NT2/D1 (cell line): ENCODE data around the gene PRM1.

Experiments
- DNase-seq: peaks from one replicate; pipeline ENCODE4 v3.0.0-alpha.2; 2011; ENCODE audit warnings: low read depth, low spot score
- H3K27me3 ChIP-seq: 2 replicates; pipeline ENCODE4 v1.6.0; 2011; ENCODE audit warnings: mild to moderate bottlenecking; ENCODE audit not compliant: insufficient read length, insufficient read depth
- H3K36me3 ChIP-seq: 2 replicates; pipeline ENCODE4 v1.6.1; 2011; ENCODE audit warnings: mild to moderate bottlenecking, low read length, mixed read lengths; ENCODE audit not compliant: insufficient read depth, insufficient read length
- H3K4me1 ChIP-seq: 2 replicates; pipeline ENCODE4 v1.5.1; 2011; ENCODE audit not compliant: insufficient read depth, insufficient read length
- H3K4me3 ChIP-seq: 2 replicates; pipeline ENCODE4 v1.5.1; 2011; ENCODE audit warnings: low read depth; ENCODE audit not compliant: insufficient read length
- H3K9ac ChIP-seq: 2 replicates; pipeline ENCODE4 v1.6.0; 2011; ENCODE audit warnings: low read depth; ENCODE audit not compliant: insufficient read length
- H3K9me3 ChIP-seq: 2 replicates; pipeline ENCODE4 v1.5.1; 2011; ENCODE audit warnings: mild to moderate bottlenecking, low read length; ENCODE audit not compliant: insufficient read depth
- SUZ12 ChIP-seq: IDR thresholded peaks from 2 replicates; pipeline ENCODE4 v1.6.1; 2011; ENCODE audit not compliant: insufficient read length, insufficient read depth; ENCODE audit errors: extremely low read depth
- YY1 ChIP-seq: IDR thresholded peaks from 2 replicates; pipeline ENCODE4 v1.6.1; 2011; ENCODE audit not compliant: insufficient read length, insufficient read depth
- ZNF274 ChIP-seq: IDR thresholded peaks from 2 replicates; pipeline ENCODE4 v1.6.1; 2011; ENCODE audit warnings: mild to moderate bottlenecking, low read depth, low read length

Gene PRM1

DNA sequence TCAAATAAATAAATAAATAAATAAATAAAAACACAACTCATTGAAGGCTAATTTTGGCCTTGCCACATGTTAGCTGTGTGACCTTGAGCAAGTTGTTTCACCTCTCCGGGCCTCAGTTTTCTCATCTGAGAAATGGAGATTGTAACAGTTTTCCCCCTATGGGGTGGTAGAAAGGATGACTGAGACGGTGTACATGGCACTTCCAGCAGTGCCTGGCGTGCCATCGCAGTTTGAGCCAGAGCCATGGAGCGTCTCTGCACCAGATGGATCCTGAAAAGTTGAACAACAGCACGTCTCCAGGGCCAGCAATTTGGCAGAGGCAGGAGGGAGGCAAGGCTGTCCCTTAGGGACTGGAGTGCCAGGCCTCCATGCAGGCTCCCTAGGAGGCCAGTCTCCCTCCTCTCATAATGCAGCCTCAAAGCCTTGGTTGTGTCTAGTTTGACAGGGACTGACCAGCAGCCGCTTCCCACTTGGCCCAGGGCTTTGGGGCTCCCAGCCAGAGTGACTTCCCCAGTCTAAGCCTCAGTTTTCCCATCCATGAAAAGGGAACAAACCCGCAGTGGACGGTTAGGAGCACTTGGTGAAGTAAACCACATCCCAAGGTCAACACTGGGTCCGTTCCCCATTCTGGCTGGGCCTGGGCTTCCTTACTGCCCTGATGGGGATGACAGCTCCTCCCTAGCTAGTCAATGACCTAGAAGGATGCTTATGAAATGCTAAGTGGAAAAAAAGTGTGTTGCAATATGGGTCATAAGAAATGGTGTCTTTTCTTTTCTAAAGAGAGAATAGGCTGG, 44.5 kb downstream of the PRM1 start:
- Histone ChIP-seq H3K4me1 (peaks cover 11% of the 10 kb centered on the region), H3K36me3 (no peaks in the 10 kb centered on the region)
- no peak for TF ChIP-seq SUZ12
- no peak for TF ChIP-seq ZNF274
- TF ChIP-seq YY1: no peak

DNA sequence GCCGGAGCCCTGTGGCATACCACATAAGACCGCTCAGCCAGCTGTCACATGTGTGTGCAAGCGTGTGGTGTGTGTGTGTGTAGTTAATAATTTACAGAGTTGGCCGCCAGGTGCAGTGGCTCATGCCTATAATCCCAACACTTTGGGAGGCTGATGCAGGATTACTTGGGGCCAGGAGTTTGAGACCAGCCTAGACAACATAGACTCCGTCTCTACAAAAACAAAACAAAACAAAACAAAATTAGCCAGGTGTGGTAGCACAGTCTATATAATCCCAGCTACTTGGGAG, 45.5 kb downstream of the PRM1 start:
- no peak overlapping the region for H3K4me3 ChIP-seq
- no peaks in the 10 kb centered on the region for H3K9me3 ChIP-seq
- DNase-seq: no peak
- H3K9ac ChIP-seq: no peak overlapping the region
- no peaks in the 10 kb centered on the region for H3K27me3 ChIP-seq
- TF ChIP-seq SUZ12: no peak
- H3K36me3 ChIP-seq: no peaks in the 10 kb centered on the region
- peaks cover 9% of the 10 kb centered on the region for H3K4me1 ChIP-seq

More for the DNA sequence above, 44.5 kb downstream of the PRM1 start:
- DNase-seq: no peak
- H3K27me3 ChIP-seq: no peaks in the 10 kb centered on the region
- H3K9me3 ChIP-seq: no peaks in the 10 kb centered on the region
- no peak overlapping the region for H3K9ac ChIP-seq
- no peak overlapping the region for H3K4me3 ChIP-seq

DNA sequence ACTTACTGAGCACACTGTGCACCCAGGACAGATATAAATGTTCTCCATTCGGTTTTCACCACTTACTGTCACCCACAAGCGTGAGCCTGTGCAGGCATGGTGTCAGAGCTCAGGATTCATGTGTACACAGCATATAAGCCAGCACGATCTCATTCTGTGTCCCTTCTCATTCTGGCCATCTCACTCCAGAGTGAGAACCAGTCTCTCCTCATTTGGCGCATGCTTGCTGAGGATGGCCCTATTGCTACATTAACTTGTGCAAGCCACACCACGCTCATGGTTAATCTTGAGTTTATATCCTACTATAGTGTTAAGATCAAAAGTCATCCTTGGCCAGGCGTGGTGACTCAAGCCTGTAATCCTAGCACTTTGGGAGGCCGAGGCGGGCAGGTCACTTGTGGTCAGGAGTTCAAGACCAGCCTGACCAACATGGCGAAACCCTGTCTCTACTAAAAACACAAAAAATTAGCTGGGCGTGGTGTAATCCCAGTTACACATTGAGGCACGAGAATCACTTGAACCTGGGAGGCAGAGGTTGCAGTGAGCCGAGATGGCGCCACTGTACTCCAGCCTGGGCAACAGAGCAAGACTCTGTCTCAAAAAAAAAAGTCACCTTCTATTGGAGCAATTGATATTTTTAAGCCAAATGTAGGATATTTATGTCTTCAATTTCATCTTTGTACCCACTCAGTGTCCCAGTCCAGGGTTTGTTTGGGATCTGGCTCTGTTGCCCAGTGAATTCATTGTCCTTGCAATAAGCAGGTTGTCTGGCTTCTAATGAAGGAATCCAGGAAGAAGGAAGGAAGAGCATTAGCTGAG, 46.0 kb downstream of the PRM1 start:
- no peaks in the 10 kb centered on the region for H3K36me3 ChIP-seq
- no peak for TF ChIP-seq SUZ12
- TF ChIP-seq YY1: no peak
- no peak for TF ChIP-seq ZNF274
- no peak for DNase-seq
- H3K9ac ChIP-seq: no peak overlapping the region
- H3K4me3 ChIP-seq: no peak overlapping the region
- H3K9me3 ChIP-seq: no peaks in the 10 kb centered on the region
- peaks cover 6% of the 10 kb centered on the region for H3K4me1 ChIP-seq
- H3K27me3 ChIP-seq: no peaks in the 10 kb centered on the region

DNA sequence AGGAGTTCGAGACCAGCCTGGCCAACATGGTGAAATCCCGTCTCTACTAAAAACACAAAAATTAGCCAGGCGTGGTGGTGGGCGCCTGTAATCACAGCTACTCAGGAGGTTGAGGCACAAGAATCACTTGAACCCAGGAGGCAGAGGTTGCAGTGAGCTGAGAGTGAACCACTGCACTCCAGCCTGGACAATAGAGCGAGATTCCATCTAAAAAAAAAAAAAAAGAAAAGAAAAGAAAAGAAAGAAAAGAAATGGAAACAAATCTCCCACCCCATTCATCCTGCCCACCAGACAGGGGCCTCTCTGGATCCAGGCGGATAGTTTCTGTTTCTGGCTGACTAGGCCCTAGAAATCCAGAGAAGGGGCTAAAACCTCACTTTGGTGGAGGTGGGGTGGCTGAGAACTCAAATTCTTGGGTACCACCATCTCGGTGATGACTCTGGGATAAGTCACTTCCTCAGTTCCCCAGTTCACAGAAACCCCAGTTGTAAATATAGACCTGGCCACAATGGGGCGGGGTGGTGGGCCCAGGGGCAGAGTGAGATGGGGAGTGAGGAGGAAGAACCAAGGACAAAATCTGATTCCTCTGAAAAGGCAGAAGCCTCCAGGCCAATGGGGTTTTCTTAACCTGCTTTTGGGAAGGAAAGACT, 47.3 kb downstream of the PRM1 start:
- Histone ChIP-seq H3K36me3 (no peaks in the 10 kb centered on the region), H3K4me3 (no peak overlapping the region), H3K9me3 (no peaks in the 10 kb centered on the region), H3K9ac (no peak overlapping the region), H3K27me3 (no peaks in the 10 kb centered on the region), H3K4me1 (peaks cover 6% of the 10 kb centered on the region)
- no peak for DNase-seq
- no peak for TF ChIP-seq YY1
- TF ChIP-seq SUZ12: no peak
- no peak for TF ChIP-seq ZNF274

DNA sequence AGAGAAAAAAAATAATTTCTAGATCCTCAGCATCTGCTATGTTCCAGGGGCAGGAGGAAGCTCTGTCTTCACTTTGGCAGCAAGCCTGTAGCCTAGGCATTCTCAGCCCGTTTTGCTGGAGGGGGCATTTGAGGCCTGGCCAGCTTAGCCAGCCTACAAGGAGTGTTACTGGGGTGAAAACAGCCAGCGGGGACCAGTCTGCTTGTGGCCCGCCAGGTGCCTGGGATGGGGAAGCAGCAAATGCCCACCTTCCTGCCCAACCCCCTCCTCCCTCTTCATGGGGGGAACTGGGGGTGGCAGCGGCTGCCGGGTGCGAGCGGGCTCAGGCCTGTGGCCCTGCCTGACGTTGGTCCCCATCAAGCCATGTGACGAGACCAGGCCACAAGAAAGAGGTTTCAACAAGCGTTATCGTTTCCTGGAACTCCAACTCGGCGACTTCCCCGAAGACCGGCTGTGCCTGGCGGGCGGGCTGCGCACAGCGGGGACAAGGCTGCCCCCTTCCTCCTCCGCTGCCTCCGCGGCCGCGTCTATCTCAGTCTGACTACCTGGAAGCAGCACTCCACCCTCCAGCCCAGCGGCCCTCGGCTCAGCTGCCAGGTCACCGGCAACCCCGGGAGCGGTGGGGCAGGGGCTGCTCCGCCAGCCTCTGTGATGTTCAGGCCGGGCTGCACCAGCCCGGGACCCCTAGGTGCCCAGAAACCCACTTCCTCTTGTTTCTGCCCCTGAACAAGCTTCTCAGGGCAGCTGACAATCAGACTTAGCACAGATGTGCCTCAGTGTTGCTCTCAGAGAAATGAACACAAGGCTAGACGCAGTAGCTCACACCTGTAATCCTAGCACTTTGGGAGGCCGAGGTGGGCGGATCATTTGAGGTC, 48.0 kb downstream of the PRM1 start:
- Histone ChIP-seq H3K4me1 (peaks cover 6% of the 10 kb centered on the region), H3K36me3 (no peaks in the 10 kb centered on the region), H3K9me3 (no peaks in the 10 kb centered on the region), H3K27me3 (no peaks in the 10 kb centered on the region), H3K9ac (no peak overlapping the region), H3K4me3 (no peak overlapping the region)
- DNase-seq: no peak
- TF ChIP-seq SUZ12 (no peak), YY1 (no peak), ZNF274 (no peak)

DNA sequence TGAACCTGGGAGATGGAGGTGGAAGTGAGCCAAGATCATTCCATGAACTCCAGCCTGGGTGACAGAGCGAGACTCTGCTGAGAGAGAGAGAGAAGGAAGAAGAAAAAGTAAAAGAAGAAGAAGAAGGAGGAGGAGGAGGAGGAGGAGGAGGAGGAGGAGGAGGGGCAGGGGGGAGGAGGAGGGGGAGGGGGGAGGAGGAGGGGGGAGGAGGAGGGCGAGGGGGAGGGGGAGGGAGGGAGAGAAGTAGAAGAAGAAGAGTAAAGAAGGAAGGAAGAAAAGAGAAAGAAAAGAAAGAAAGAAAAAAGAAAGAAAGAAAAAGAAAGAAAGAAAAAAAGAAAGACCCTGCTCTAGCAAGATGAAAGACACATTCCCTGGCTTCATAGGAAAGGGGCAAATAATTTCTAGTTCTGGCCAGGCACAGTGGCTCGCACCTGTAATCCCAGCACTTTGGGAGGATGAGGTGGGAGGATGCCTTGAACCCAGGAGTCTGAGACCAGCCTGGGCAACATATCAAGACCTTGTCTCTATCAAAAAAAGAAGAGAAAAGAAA, 48.8 kb downstream of the PRM1 start:
- H3K9ac ChIP-seq: no peak overlapping the region

More for the DNA sequence above, 48.8 kb downstream of the PRM1 start:
- Histone ChIP-seq H3K4me1 (peaks cover 6% of the 10 kb centered on the region), H3K4me3 (no peak overlapping the region), H3K36me3 (no peaks in the 10 kb centered on the region), H3K9me3 (no peaks in the 10 kb centered on the region), H3K27me3 (no peaks in the 10 kb centered on the region)
- DNase-seq: no peak
- TF ChIP-seq ZNF274: no peak
- no peak for TF ChIP-seq YY1
- TF ChIP-seq SUZ12: no peak
